GM21528 (cell line): ENCODE results near the gene ZBTB4.
A peak's percentile ranks its signal among the peaks of the same experiment; 100 is the strongest.
"Not testable (repeated sequence)": the region's sequence is repeated elsewhere in the genome, so short reads cannot be mapped to it uniquely, and the experiment has no call there.

Experiments used
- ATAC-seq: cut with Tn5 transposase; IDR thresholded peaks from one replicate; pipeline ENCODE4 v1.9.1; 2021; ENCODE audit warnings: mild to moderate bottlenecking, moderate library complexity; ENCODE audit not compliant: unreplicated experiment, low FRiP score

The ZBTB4 gene

GRCh38 chr17:7495906-7496434, 16.5 kb upstream of the ZBTB4 start:
- no peak for ATAC-seq

DNA sequence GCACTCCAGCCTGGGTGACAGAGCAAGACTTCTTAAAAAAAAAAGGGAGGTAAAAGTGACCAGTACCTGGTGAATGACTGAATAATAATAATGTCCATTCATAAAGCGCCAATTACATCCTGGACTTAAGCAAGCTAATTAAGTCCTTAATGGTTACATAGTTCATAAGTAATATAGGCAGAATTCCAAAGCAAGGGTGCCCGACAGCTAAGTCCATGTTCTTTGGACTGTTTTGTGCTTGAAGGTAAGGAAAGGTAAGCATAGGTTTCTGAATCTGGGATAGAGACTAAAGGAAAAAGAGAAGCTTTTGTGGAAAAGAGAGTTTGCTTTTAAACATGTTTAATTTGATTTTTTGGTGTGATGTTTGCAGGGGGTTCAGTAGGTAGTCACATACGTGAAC, 14.5 kb upstream of the ZBTB4 start:
- ATAC-seq, result no peak

- no peak for ATAC-seq
These were observed 12.2 kb upstream of the ZBTB4 start for GRCh38 chr17:7491583-7491982.

DNA sequence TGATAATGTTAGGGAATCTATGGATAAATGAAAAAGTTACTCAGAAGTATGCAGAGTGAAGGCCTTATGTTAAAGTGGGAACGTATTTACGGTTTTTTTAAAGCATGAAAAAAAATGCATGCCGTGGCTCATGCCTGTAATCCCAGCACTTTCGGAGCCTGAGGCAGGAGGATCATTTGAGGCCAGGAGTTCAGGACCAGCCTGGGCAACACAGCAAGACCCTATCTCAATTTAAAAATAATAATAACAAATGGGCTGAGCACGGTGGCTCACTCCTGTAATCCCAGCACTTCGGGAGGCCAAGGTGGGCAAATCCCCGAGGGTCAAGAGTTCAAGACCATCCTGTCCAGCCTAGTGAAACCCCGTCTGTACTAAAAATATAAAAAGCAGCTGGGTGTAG, 10.7 kb upstream of the ZBTB4 start:
- no peak for ATAC-seq

DNA sequence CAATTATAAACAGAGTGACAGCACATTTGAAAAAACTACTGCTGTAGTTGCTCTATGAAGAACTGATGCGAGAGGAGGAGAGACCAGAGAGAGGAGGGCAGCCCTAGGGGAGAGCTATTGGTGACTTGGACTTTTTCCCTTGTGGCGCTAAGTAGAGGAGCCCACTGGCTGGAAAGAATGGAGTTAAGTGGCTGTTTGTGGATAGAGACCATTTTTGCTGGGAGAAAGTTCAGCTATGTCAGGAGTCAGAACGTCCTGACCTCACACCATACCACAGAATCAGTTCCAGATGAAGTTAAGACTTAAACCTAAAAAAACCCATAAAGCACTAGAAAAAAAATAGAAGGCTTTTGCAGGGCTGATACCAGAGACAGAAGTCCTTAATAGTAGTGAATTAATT, 6.8 kb upstream of the ZBTB4 start:
- no peak for ATAC-seq

- ATAC-seq, result no peak
These were observed 5.5 kb upstream of the ZBTB4 start for GRCh38 chr17:7484919-7485377.

DNA sequence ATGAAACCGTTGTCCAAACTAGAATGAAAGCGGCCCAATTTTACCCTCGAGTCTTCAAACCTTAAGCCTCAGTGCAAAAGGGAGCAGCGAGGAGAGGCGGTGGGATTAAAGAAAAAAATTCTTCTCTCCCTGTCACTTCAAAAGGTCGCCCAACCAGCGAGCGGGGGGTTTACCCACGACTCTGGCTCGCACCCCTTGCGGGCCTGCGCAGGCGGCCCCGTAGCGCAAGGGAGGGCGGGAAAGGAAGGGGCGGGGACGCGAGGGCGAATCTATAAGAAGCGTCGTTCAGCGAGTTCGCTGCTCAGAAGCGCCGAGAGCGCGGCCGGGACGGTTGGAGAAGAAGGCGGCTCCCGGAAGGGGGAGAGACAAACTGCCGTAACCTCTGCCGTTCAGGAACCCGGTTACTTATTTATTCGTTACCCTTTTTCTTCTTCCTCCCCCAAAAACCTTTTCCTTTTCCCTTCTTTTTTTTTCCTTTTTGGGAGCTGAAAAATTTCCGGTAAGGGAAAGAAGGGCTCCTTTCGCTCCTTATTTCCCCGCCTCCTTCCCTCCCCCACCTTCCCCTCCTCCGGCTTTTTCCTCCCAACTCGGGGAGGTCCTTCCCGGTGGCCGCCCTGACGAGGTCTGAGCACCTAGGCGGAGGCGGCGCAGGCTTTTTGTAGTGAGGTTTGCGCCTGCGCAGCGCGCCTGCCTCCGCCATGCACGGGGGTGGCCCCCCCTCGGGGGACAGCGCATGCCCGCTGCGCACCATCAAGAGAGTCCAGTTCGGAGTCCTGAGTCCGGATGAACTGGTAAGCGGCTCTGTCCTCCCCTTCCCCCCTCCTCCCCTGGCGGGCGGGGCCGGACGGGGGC, 4.9 kb upstream of the ZBTB4 start, which contains the start of gene POLR2A:
Gene POLR2A (plus strand): TSS at position 300 of the 852 bp plus-strand sequence.
- ATAC-seq, result peak; percentile 59

DNA sequence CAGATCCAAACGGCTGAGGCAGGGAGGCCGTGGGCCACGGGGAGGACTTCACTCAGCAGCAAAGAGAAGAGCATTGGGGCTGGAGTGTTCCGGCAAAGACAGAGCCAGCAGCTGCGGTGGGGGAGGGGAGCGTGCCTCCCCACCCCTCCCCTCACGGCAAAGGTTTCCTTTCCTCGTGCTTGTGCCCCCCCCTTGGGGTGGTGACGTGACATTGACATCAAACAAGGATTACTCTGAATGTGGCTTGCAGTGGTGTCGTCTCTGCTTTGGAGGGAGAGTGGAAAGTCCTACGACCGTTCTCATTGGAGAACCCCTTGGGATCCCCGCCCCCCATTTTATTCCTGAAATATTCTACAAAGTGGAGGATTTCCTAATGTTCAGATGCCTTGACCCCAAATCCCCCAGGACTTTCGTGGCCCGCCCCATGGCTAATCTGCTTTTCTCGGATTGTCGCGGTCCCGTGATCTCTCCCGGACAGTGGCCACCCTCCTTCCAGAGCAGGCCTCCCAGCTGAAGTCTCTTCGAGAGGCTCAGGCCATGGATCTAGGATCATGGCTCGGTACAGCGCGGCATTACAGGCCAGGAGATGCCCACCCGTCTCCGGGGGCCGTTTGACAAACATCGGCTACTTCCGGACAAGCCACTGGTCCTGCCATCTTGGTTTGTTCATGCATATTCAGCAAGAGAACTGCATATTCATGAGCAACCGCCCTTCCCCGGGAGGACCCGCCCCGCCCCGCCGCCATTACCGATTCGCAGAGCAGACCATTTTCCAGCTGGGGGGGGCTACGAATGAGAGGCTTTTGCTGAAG, 4.0 kb upstream of the ZBTB4 start:
- ATAC-seq, result peak; percentile 27

- not testable (repeated sequence) for ATAC-seq
These were observed 3.3 kb upstream of the ZBTB4 start for GRCh38 chr17:7482742-7483088.

GRCh38 chr17:7481842-7482741, 2.7 kb upstream of the ZBTB4 start:
- ATAC-seq, result not testable (repeated sequence)

DNA sequence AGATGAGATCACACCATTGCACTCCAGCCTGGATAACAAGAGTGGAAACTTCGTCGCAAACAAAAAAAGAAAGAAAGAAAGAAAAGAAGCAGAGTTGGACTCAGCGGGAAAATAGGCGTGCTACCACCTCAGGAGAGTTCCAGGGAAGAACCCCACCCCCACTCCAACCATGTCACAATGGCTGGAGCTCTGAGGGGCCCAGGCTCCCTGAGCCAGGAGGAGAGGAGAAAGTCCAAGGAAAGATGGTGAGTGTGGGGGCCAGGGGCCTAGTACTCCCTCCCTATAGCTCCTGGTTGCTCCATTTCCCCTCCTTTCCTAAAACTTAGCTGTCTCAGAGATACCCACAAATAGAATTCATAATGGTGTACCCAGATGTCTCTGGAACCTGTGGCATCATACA, 1.8 kb upstream of the ZBTB4 start, which contains the start of gene SLC35G6:
Gene SLC35G6 (plus strand): TSS at position 172 of the 400 bp plus-strand sequence. CDS start 71 bp downstream, at position 243.
- ATAC-seq, result not testable (repeated sequence)

DNA sequence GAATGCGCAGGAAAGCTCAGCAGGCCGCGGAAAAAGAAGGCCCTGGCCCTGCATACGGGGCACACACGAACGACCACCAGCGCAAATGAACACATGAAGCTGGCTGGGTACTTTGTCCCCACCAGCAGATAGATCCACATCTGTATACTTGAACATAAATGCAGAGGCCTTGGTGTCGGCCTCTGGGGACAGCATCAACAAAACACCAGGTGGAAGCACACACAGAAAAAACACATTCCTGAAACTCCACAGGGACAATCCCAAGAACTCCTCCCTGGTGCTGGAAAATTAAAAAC, 606 bp upstream of the ZBTB4 start:
- ATAC-seq, result no peak

DNA sequence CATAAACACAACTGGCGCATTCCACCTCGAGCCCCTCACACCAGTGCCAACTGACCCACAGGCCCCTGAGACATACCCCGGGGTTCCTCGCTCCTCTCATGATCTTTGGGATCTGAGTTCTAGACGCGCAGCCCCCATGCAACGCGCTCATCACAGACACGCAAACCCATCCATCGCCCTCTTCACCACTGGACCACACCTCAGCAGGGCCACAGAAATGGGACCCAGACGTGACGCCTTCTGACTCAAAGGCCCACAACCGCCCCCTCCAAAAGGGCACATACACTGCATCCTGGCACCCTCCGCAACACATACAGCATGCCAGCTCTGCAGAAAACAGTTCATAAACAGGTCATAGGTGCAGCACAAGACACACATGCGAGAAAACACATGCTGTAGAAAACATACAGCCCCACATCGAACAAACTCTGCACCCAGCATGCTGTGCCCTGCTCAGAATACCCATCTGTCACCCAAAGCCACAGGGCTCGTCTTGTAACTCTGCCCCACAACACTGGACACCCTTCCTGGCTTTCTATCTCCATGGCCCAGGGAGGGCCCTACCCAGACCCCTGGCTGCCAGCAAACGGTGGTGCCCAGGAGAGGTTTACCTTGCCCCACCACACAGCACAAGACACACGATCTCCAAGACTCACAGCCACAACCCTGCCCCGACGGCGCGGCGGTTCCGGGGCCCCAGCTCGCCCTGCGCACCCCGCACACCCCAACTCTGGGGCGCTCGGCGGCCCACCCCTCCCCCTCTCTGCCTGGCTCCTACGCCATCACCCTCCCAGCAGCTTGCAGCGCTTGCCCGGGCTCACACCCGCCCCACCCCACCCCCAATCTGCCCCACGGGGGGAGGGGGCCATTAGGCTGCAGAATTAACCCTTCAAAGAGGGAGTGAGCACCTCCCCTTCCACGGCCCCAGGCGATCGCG, 887 bp downstream of the ZBTB4 start:
- ATAC-seq, result no peak

DNA sequence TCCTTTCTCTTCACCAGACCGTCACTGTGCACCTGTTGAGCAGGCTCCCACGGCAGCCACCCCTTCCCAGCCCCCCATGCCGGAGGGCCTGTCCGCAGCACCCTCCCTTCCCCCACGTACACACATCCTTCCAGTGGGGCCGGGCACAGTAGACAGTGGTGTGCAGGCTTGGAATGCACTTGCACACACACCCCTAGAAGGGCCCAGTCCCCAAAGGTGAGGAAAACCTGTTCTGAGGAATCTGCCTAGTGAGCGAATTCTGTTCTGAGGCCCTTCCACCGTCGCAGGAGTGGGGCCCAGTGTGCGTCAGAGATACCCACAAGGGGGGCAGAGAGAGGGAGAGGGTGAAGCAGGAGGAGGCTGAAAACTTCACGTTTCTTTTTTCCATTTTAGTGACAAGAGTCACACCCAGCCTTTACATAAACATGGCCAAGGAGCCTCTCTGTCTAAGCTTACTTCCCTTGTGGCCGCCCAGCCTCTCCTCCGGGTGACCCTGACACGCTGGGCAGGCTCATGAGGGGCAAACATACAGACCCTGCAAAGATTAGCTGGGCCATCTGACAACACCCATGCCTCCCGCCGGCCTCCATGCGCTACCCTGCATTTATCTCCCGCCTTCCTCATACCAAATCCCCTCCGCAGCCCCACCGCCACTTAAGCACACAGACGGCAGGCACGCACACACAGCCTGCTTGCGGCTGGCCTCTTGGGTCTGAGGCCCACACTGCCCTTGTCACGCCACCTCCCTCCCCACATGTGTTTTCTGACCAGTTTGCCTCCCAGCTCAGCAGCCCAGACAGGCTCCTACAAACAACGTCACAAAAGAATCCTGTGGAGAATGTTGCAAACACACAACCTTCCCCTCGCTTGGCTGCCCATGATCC, 1.8 kb downstream of the ZBTB4 start:
- ATAC-seq, result no peak

DNA sequence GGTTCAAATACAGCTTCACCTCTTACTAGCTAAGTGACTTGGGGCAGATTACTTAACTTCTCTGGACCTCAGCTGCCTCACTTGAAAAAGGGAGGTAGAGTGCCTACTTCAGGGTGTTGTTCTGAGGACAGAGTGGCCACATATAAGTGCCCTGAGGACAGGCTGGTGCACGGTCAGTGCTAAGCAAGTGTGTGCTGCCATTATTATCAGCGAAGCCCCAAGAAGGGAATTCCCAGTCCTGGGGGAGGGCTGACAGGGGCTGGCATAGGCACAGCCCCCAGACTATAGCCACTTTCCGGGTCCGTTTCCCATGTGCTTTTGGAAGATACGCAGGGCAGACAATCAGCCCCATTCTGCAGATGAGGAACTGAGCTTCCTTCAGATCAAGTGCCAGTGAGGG, 2.5 kb downstream of the ZBTB4 start:
- no peak for ATAC-seq

- ATAC-seq, result no peak
These were observed 2.9 kb downstream of the ZBTB4 start for GRCh38 chr17:7476494-7476893.

GRCh38 chr17:7475764-7476422, 3.5 kb downstream of the ZBTB4 start:
- no peak for ATAC-seq

DNA sequence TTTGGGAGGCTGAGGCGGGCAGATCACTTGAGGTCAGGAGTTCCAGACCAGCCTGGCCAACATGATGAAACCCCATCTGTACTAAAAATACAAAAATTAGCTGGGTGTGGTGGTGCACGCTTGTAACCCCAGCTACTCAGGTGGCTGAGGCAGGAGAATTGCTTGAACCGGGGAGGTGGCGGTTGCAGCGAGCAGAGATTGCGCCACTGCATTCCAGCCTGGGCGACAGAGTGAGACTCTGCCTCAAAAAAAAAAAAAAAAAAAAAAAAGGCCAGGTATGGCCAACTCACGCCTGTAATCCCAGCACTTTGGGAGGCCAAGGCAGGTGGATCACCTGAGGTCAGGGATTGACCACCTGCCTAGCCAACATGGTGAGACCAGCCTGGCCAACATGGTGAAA, 4.7 kb downstream of the ZBTB4 start:
- not testable (repeated sequence) for ATAC-seq
